ENCODE results near the gene RASGRP3. TPM values are rescaled to one million over a fixed set of nuclear protein-coding genes. Genes with fewer than 3 reads are reported as not detected.
"Not testable (repeated sequence)": the region's sequence is repeated elsewhere in the genome, so short reads cannot be mapped to it uniquely, and the experiment has no call there.

Gene RASGRP3
- total RNA-seq, 2 experiments from 2014 or later: 6.3 to 8.4 TPM

DNA sequence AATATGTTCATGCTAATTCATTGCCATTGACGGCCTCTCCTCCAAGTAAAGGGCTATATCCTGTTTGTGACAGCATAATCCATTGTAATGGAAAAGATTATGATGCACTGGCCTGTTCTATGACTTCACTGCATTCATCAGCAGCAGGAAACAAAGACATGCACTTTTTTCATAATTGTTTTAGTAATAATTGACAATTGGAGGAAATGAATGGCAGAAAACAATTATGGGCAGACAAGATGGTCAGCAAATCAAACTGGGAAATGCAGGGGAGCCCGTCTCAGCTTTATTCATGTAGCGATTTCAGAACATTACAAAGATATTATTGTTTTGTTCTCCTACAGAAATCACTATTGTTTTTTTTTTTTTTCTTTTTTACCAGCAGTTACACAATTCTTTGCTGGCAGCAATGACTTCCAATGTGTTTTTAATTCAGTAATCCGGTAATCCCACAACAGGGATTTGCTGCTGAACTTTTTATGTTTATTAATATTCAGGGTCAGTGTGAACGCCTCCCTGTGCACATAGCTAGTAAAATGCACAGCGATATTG is 33.8 kb upstream of the RASGRP3 start:
- POLR2A ChIA-PET: no interaction called here
- Mint-ChIP-seq H3K4me3 (no peak overlapping the region), H3K27me3 (no peaks in the 10 kb centered on the region), H3K9me3 (no peaks in the 10 kb centered on the region), H3K36me3 (ENCODE audit: low read depth) (no peaks in the 10 kb centered on the region), H3K4me1 (no peaks in the 10 kb centered on the region), H3K27ac (no peak overlapping the region)
- DNase-seq: no peak
- CTCF ChIA-PET: interaction anchor here (0.6 to 1.3 kb wide), 2 partner anchors 33 to 141 kb away, joined by 3 to 5 read pairs; no protein-coding TSS in a partner anchor

DNA sequence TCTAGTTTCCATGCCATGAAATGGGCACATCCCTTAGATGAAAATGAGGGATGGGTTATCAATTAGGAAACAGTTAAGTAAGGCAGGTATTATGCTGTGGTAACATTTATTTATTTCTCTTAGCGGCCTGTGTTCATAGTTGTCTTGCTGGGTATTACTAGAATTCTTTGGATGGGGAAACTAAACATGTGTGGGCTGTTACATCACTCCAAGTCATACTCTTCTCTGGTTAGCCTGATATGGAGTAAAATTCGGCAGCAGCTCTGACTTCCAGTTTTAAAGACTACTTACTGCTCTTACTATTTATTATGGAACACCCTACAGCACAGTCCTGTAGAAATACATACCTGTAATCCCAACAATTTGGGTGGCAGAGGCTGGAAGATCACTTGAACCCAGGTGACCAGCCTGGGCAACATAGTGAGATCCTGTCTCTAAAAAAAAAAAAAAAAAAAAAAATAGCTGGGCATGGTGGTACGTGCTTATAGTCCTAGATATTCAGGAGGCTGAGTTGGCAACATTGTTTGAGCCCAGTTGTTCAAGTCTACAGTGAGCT is 33.1 kb upstream of the RASGRP3 start:
- no peaks in the 10 kb centered on the region for H3K36me3 Mint-ChIP-seq (ENCODE audit: low read depth)
- no peak overlapping the region for H3K4me3 Mint-ChIP-seq
- H3K27ac Mint-ChIP-seq: no peak overlapping the region
- ChIA-PET POLR2A (no interaction called here), CTCF (interaction anchor here (0.6 to 1.3 kb wide), 4 partner anchors 32 to 328 kb away, joined by 3 to 5 read pairs (median 4); no protein-coding TSS in a partner anchor)
- no peaks in the 10 kb centered on the region for H3K9me3 Mint-ChIP-seq
- H3K27me3 Mint-ChIP-seq: no peaks in the 10 kb centered on the region
- DNase-seq: no peak
- H3K4me1 Mint-ChIP-seq: peaks cover 2% of the 10 kb centered on the region

DNA sequence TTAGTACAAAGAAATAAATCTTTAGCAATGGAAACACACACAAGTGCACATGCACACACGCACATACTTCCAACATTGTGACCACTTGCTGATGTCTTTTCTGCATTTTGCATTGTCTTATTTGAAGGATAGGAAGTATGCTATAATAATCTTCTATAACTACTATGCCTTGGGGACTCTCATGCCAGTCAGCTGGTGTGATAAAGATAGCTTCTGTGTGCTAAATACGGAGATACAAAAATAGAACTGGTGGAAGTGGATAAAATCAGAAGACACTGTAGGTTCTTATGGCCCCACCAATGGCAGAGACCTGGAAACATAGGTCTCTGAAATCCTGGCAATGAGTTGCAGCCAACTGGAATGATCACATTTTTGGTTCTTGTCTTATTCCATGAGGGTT is 31.5 kb upstream of the RASGRP3 start:
- H3K9me3 Mint-ChIP-seq: no peaks in the 10 kb centered on the region
- H3K27me3 Mint-ChIP-seq: no peaks in the 10 kb centered on the region
- H3K4me3 Mint-ChIP-seq: no peak overlapping the region
- POLR2A ChIA-PET: no interaction called here
- CTCF ChIA-PET: interaction anchor here (0.8 kb wide), 1 partner anchor 18 kb away, joined by 3 read pairs; no protein-coding TSS in a partner anchor
- no peaks in the 10 kb centered on the region for H3K36me3 Mint-ChIP-seq (ENCODE audit: low read depth)
- no peak for DNase-seq
- H3K4me1 Mint-ChIP-seq: peaks cover 2% of the 10 kb centered on the region
- H3K27ac Mint-ChIP-seq: no peak overlapping the region

GRCh38 chr2:33448220-33448899 is 28.1 kb upstream of the RASGRP3 start:
- no peak for DNase-seq
- no peaks in the 10 kb centered on the region for H3K36me3 Mint-ChIP-seq (ENCODE audit: low read depth)
- no peak overlapping the region for H3K27ac Mint-ChIP-seq
- ChIA-PET CTCF (no interaction called here), POLR2A (no interaction called here)
- H3K4me1 Mint-ChIP-seq: peaks cover 2% of the 10 kb centered on the region
- H3K27me3 Mint-ChIP-seq: peaks cover 3% of the 10 kb centered on the region
- H3K9me3 Mint-ChIP-seq: peaks cover 6% of the 10 kb centered on the region
- no peak overlapping the region for H3K4me3 Mint-ChIP-seq

DNA sequence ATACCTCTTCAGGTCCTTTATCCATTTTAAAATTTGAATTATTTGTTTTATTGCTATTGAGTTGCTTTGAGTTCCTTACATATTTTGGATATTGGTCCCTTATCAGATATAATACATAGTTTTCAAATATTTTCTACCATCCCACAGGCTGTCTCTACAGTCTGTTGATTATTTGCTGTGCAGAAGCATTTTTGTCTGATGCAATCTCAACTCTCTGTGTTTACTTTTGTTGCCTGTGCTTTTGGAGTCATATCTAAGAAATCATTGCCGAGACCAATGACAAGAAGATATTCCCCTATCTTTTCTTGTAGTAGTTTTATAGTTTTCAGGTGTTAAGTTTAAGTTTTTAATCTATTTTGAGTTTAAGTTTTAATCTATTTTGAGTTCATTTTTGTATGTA is 25.2 kb upstream of the RASGRP3 start:
- ChIA-PET POLR2A (no interaction called here), CTCF (no interaction called here)
- Mint-ChIP-seq H3K9me3 (peaks cover 6% of the 10 kb centered on the region), H3K36me3 (ENCODE audit: low read depth) (no peaks in the 10 kb centered on the region), H3K27me3 (peaks cover 3% of the 10 kb centered on the region), H3K4me1 (peaks cover 2% of the 10 kb centered on the region), H3K27ac (no peak overlapping the region), H3K4me3 (no peak overlapping the region)
- no peak for DNase-seq

DNA sequence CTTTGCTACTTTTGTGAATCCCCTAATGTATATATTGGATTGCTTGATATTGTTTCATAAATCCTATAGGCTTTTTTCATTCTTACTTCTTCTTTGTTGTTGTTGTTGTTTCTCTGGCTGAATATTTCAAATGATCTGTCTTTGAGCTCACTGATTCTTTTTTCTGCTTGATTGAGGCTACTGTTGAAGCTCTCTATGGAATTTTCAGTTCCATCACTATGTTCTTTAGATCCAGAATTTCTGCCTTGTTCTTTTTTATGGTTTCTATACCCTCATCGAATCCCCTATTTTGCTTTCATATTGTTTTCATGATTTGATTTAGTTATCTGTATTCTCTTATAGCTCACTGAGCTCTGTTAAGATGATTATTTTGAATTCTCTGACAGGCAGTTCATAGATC is 24.6 kb upstream of the RASGRP3 start:
- no peak for DNase-seq
- peaks cover 5% of the 10 kb centered on the region for H3K27me3 Mint-ChIP-seq
- H3K9me3 Mint-ChIP-seq: peaks cover 6% of the 10 kb centered on the region
- H3K27ac Mint-ChIP-seq: no peak overlapping the region
- ChIA-PET CTCF (no interaction called here), POLR2A (no interaction called here)
- H3K36me3 Mint-ChIP-seq (ENCODE audit: low read depth): no peaks in the 10 kb centered on the region
- no peak overlapping the region for H3K4me3 Mint-ChIP-seq
- H3K4me1 Mint-ChIP-seq: peaks cover 2% of the 10 kb centered on the region

- ChIA-PET POLR2A (no interaction called here), CTCF (interaction anchor here (1.5 kb wide), 1 partner anchor 130 kb away, joined by 3 read pairs; no protein-coding TSS in a partner anchor)
- H3K27me3 Mint-ChIP-seq: peaks cover 5% of the 10 kb centered on the region
- H3K4me1 Mint-ChIP-seq: peaks cover 2% of the 10 kb centered on the region
- H3K27ac Mint-ChIP-seq: no peak overlapping the region
- no peaks in the 10 kb centered on the region for H3K36me3 Mint-ChIP-seq (ENCODE audit: low read depth)
- DNase-seq: no peak
- no peak overlapping the region for H3K4me3 Mint-ChIP-seq
- H3K9me3 Mint-ChIP-seq: peaks cover 6% of the 10 kb centered on the region
Measured at GRCh38 chr2:33452545-33452944, 23.9 kb upstream of the RASGRP3 start.

DNA sequence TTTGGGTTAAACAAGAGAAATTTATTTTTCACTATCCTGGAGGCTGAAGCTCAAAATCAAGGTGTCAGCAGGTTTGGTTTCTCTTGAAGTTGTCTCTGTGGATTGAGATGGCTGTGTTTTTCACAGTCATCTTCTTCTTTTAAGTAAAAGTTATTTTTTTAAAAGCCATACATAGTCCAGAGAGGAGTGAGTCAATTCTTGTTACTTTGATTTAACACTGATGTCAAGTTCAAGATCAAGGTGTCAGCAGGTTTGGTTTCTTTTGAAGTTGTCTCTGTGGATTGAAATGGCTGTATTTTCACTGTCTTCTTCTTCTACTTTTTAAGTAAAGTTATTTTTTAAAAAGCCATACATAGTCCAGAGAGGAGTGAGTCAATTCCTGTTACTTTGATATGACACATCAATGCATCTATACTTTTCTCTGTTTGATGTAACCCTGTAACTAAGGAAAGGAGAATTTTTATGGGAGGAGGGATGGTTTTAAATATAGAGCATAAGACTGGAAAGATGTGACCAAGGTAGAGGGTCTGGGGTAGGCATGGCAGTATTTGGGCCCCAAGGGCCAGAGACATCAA is 22.5 kb upstream of the RASGRP3 start:
- Mint-ChIP-seq H3K4me1 (no peaks in the 10 kb centered on the region), H3K27me3 (peaks cover 5% of the 10 kb centered on the region), H3K36me3 (ENCODE audit: low read depth) (no peaks in the 10 kb centered on the region), H3K4me3 (no peak overlapping the region), H3K27ac (no peak overlapping the region), H3K9me3 (peaks cover 6% of the 10 kb centered on the region)
- DNase-seq: no peak
- ChIA-PET CTCF (interaction anchor here (1.5 kb wide), 1 partner anchor 129 kb away, joined by 3 read pairs; no protein-coding TSS in a partner anchor), POLR2A (no interaction called here)

GRCh38 chr2:33457556-33458247 is 18.7 kb upstream of the RASGRP3 start:
- H3K4me1 Mint-ChIP-seq: no peaks in the 10 kb centered on the region
- H3K27ac Mint-ChIP-seq: no peak overlapping the region
- ChIA-PET POLR2A (no interaction called here), CTCF (no interaction called here)
- H3K4me3 Mint-ChIP-seq: no peak overlapping the region
- H3K36me3 Mint-ChIP-seq (ENCODE audit: low read depth): no peaks in the 10 kb centered on the region
- H3K27me3 Mint-ChIP-seq: peaks cover 1% of the 10 kb centered on the region
- DNase-seq: no peak
- H3K9me3 Mint-ChIP-seq: peaks cover 3% of the 10 kb centered on the region

- no peak overlapping the region for H3K4me3 Mint-ChIP-seq
- H3K4me1 Mint-ChIP-seq: no peaks in the 10 kb centered on the region
- no peak for DNase-seq
- peaks cover 1% of the 10 kb centered on the region for H3K27me3 Mint-ChIP-seq
- no peak overlapping the region for H3K27ac Mint-ChIP-seq
- H3K36me3 Mint-ChIP-seq (ENCODE audit: low read depth): no peaks in the 10 kb centered on the region
- CTCF ChIA-PET: no interaction called here
- H3K9me3 Mint-ChIP-seq: peaks cover 1% of the 10 kb centered on the region
- POLR2A ChIA-PET: no interaction called here
Measured at GRCh38 chr2:33458248-33458819, 18.1 kb upstream of the RASGRP3 start.

GRCh38 chr2:33459745-33460144 is 16.7 kb upstream of the RASGRP3 start:
- POLR2A ChIA-PET: no interaction called here
- Mint-ChIP-seq H3K27me3 (peaks cover 1% of the 10 kb centered on the region), H3K27ac (no peak overlapping the region), H3K36me3 (ENCODE audit: low read depth) (no peaks in the 10 kb centered on the region), H3K4me1 (no peaks in the 10 kb centered on the region), H3K9me3 (no peaks in the 10 kb centered on the region), H3K4me3 (no peak overlapping the region)
- CTCF ChIA-PET: no interaction called here
- no peak for DNase-seq

DNA sequence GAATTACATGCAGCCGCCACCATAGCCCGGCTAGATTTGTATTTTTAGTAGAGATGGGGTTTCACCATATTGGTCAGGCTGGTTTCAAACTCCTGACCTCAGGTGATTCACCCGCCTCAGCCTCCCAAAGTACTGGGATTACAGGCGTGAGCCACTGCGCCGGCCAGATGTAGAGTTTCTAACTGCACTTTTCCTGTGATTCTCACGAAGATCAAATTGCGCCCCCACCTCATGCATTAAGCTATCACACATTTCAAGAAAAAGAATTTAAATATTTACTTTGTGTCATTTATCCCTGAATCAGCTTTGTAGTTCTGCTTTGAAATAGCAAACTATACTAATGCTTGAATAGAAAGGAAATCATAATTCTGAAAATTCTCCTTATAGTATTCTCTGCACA is 13.9 kb upstream of the RASGRP3 start:
- not testable (repeated sequence) for H3K4me3 Mint-ChIP-seq; H3K9me3 Mint-ChIP-seq; H3K4me1 Mint-ChIP-seq; H3K36me3 Mint-ChIP-seq (ENCODE audit: low read depth); H3K27me3 Mint-ChIP-seq; H3K27ac Mint-ChIP-seq; DNase-seq
- ChIA-PET CTCF (interaction anchor here (1.5 to 1.6 kb wide), 2 partner anchors 13 to 18 kb away, joined by 3 to 7 read pairs; no protein-coding TSS in a partner anchor), POLR2A (interaction anchor here (1.4 kb wide), 1 partner anchor 15 kb away, joined by 3 read pairs; no protein-coding TSS in a partner anchor)

- CTCF ChIA-PET: interaction anchor here (1.9 kb wide), 1 partner anchor 8 kb away, joined by 5 read pairs; no protein-coding TSS in a partner anchor
- no peaks in the 10 kb centered on the region for H3K9me3 Mint-ChIP-seq
Measured at GRCh38 chr2:33467413-33467812, 9.0 kb upstream of the RASGRP3 start.

More at GRCh38 chr2:33467413-33467812, 9.0 kb upstream of the RASGRP3 start:
- Mint-ChIP-seq H3K36me3 (ENCODE audit: low read depth) (no peaks in the 10 kb centered on the region), H3K27me3 (no peaks in the 10 kb centered on the region), H3K27ac (no peak overlapping the region), H3K4me3 (no peak overlapping the region), H3K4me1 (no peaks in the 10 kb centered on the region)
- no peak for DNase-seq
- POLR2A ChIA-PET: no interaction called here
